NCI-H1417 treated with DMSO at 0.1 percent for 48 hours (cell line): Measurements from ENCODE around the gene ECSIT.

Experiments used
- DNase-seq: peaks from one replicate; lab custom pipeline; 2025; lab: John Stamatoyannopoulos, UW

The ECSIT gene

DNA sequence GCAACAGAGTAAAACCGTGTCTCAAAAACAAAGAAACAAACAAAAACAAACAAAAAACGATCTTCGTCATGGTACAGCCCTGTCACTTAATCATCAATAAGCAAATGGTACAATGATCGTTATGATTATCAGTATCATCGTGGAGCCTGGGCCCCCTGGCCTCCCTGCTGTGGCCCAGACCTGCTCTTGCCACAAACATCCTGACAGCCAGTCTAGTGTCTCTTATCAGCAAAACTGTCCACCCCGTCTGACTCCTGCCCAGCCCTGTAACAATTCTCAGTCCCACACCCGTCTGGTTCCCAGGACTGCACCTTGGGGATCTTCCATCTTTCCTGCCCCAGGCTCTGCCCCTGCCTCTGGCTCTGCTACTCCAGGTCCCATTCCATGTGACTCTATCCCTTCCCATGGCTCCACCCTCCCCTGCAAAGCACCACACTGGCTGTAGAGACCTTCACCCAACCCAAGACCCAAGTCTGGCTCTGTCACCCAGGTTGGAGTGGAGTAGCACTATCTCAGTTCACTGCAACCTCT, 29.0 kb downstream of the ECSIT start:
- DNase-seq: no peak

DNA sequence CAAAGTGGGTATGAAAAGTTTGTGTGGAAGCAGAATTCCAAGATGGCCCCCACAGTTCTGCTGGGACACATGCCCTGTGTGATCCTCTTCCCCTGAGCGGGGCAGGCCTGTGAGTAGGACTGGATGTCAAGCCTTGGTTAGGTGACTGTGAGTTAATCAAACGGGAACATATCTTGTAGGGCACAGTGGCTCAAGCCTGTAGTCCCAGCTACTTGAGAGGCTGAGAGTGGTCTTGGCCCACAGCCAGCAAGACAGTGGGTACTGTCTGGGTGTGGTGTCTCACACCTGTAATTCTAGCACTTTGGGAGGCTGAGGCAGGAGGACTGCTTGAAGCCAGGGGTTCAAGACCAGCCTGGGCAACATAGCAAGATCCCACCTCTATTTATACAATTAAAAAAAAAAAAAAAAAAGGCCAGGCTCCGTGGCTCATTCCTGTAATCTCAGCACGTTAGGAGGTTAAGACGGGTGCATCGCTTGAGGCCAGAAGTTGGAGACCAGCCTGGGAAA, 29.7 kb downstream of the ECSIT start:
- DNase-seq: no peak

DNA sequence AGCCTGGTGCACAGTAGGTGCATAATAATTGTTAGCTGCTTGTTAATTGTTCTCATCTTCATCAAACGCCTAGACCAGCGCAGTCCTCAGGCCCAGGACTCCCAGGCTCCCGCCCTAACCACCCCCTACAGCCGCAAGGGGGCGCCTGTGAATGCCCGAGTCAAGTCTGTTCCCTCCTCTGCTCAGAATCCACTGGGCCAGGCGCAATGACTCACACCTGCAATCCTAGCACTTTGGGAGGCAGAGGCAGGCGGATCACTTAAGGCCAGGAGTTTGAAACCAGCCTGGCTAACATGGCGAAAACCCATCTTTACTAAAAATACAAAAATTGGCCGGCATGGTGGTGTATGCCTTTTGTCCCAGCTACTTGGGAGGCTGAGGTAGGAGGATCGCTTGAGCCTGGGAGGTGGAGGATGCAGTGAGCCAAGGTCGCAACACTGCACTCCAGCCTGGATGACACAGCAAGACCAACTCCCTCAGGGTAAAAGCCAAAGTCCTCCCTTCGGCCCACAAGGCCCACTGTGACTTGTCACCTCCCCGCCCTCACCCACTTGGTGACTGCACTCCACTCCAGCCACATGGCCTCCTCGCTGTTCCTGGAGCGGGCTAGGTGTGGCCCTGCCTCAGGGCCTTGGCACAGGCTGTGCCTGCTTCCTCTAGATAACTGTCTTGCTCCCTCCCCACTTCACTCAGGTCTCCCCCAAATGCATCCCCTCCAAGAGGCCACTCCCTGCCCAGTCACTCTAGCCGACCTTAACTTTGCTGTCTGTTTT, 32.4 kb downstream of the ECSIT start:
- DNase-seq: no peak

DNA sequence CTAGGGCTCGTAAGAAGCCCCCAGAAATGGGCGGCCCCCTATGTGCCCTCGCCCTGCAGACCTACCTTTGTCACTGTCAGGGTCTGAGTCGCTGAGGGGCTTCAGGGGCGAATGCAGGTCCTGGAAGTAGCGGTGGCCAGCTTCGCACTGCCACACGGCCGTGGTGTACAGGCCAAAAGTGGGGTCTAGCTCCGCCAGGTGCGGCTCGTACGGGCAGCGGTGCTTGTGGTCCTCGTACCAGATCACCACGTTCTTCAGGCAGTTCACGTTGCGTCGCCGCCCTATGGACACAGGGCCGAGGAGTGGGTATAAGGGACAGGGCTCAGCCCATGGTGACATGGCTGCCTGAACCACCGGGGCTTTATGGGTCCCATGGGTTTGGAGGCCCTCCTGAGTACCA, 33.0 kb downstream of the ECSIT start:
- DNase-seq: no peak

DNA sequence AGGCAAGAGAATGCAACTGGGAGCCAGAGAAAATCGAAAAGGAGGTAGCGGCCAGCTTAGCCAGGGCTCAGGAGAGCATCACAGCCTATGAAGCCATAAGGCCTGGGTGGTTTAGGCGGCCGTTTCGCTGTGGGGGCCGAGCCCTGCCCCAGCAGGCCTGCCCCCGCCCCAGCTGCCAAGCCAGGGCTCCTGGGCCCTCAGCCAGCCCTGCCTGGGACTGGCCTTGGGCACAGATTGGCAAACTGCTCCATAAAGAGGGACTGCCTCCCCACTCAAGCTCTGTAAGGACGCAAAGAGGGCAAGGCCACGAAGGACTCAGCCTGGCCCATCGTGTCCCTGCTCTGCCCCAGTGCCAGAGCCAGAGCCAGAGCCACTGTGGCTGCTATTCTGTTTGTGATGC, 33.5 kb downstream of the ECSIT start:
- DNase-seq: no peak

DNA sequence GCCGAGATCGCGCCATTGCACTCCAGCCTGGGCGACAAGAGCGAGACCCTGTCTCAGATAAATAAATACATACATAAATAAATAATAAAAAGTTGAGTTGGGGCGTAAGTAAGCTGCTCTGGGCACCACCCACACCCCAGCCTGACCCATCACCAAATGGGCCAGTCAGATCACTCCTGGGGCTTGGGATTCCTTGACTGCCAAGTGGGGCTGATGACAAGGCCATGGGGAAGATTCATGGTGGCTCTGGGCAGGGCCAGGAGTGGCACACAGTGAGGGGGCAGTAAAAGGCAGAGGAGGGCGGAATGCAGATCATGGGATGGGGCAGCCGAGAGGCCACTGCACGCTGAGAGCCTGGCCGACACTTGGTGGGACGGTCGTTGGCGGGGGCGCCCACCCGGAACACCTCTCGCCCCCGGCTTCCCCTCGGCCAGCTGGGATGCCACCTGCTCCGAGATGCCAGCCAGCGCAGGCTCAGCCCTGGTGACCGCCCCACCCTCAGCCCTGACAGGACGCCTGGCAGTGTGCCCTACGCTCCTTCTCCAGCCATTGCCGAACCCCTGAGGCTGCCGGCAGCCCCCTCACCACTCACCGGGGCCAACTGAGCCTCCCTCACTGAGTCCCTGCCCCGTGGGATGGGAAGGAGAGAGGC, 34.2 kb downstream of the ECSIT start:
- DNase-seq: no peak

DNA sequence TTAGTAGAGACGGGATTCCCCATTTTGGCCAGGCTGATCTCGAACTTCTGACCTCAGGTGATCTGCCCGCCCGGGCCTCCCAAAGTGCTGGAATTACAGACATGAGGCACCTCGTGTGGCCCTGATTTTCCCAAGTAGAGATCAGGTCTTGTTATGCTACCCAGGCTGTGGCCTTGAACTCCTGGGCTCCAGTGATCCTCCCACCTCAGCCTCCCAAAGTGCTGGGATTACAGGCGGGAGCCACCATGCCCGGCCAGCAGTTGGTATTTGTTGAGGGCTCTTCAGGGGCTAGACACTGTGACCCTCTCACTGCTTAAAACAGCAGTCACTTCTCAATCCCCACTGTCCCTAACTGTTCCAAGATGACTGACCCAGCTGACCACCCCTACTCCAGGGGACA, 39.6 kb downstream of the ECSIT start:
- no peak for DNase-seq

DNA sequence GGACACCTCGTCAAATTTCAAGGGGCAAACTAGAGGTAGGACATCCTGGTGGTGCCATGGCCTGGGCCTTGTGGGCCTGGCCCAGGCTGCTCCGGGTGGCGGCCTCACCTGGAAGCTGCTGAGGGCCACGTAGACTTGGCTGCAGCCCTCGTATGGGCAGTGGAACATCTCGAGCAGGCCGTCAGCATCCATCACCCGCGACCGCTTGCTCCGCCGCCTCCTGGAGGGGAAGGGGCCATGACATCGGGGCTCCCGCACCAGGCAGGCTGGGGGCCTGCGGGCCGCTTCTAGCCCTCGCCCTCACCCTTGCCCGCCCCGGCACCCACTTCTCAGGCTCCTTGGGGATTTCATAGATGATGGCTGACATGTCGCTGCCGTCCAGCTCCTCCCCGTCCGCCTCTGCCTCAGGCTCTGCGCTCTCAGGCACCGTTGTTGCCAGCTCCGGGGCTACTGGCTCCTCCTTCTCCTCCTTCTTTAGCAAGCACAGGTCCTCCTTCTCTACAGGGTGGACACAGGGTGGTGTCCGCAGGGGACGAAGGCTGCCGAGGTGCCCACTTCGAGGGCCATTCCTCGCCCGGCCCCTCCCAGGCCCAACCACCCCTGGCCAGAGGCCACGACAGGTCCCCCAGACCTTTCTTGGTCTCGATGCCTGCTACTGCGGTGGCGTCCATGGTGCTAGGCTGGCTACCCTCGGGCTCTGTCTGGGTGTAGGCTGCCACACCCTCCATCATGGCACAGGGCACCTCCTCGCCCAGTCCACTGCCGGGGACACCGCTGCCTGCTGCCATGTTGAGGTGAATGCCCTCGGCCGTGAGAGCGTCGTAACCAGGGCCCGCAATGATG, 42.1 kb downstream of the ECSIT start:
- DNase-seq: no peak

DNA sequence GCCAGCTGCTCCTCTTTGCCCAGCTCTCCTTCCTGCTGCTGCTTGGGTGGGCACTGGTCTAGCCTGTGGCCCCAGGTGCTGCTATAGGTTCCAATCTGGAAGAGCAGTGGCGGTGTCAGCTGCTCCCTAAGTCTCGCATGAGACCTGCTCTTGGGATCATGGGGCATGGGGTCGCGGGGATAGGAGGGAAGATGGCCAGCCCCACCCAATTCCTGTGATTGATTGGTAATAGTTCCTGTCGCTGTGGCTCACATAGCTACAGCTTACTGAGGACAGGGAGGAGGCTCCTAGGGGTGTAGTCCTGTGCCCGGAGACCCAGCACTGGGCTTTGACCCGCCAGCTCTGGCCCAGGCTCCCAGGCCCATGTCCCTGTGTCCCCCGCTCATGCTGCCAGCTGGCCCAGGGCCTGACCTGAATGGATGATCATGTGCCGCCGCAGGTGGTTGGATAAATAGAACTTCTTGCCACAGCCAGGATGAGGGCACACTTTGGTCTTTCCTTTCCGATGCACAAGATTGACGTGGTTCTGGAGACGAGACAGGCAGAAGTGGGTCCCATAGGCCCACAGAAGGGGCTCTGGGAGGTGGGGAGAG, 43.6 kb downstream of the ECSIT start:
- DNase-seq: no peak

DNA sequence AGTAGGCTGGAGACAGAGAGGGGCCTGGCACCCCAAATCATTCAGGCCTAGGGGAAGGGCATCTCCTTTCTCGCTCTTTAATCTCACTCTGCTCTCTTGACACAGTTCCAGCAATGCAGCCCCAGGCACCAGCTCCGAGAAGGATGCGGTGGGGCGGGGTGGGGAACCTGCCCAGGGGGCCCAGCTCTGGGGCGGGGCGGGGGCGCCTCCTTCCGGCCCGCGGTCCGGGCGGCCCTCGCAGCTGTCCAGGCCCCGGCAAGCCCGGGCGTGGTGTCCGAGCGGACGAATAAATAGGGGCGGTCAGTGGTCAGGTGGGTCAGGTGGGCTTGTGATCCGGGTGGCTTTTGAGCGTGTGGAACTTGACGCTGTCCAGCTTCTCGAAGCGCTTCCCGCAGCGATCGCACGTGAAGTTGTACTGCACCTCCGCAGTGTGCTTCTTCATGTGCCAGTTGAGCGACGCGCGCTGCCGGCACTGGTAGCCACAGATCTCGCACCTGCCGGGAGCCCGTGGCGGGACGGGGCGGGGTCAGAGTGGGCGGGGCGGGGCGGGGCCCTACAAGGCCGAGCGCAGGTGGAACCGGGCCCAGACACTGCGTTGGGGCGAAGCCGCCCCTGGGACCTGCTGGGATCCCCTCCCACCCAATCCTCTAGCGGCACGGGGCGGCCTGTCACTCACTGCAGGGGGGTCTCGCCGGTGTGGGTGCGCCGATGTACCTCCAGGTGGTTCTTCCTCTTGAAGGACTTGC, 45.4 kb downstream of the ECSIT start:
- DNase-seq: no peak

DNA sequence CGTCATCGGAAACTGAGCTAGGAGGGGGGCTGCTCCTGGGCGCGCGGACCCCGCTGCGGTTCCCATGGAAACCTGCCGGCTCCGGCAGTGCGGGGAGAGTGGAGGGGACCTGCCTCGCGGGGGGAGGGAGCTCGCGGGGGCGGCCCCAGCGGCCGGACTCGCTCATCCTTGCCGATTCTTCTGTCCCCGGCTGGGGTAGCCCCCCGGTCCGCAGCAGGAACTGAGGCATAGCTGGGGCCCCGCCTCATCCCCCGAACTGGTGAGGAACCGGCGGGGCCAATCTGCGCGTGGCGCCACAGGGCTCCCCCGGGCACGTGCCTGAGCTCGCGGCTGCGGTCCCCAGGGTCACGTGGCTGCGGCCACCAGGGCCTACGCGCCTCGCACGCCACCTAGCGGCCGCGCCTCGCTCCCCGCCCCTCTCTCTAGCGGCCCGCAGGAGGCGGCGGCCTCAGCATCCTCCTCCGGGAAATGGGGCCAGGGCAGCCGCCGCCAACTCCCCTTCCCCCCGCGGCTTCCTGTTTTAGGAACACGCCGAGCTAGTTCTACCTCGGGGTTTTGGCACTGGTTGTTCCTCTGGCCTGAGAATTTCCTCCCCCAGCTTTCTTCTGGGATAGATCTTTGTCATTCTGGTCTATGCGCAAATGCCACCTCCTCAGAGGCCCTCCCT, 46.4 kb downstream of the ECSIT start:
- peak; percentile 52 for DNase-seq

DNA sequence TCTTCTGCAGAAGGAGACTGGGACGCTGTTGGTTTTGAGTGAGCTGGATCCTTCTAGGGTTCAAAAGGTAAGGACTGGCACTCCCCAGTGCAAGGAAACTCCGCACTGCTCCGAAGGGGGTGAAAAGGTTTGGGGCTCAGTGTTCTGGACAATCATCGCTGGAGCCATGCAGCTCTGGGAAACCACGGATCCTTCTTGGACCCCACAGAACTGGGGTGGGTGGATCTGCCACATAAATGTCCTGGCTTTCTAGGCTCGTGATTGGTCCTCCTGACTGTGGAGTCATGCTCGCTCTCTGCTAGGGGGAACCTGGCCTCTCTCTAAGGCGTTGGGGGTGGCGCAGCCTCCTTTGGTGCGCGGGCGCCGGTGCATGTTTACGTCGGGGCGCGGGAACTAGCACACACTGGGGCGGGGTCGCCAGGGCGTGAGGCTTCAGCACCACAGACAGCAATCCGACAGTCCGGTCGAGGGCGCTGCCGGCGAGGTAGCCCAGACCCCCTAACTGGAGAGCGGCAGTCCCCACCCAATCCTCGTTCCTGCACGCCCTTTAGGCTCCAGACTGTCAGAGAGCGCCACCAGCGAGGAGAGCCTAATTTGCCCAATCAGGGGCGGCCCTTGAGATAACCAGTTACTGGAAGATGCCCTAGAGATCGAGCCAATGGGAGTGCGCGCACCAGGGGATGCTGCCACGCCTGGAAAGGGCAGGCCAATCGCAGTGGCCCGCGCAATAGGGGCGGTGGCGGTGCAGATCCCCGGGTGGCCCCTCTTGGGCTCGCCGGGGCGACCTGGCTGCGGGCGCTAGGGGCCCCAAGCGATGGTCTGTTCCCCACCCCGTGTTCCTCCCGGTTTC, 47.2 kb downstream of the ECSIT start:
- peak; percentile 92 for DNase-seq

DNA sequence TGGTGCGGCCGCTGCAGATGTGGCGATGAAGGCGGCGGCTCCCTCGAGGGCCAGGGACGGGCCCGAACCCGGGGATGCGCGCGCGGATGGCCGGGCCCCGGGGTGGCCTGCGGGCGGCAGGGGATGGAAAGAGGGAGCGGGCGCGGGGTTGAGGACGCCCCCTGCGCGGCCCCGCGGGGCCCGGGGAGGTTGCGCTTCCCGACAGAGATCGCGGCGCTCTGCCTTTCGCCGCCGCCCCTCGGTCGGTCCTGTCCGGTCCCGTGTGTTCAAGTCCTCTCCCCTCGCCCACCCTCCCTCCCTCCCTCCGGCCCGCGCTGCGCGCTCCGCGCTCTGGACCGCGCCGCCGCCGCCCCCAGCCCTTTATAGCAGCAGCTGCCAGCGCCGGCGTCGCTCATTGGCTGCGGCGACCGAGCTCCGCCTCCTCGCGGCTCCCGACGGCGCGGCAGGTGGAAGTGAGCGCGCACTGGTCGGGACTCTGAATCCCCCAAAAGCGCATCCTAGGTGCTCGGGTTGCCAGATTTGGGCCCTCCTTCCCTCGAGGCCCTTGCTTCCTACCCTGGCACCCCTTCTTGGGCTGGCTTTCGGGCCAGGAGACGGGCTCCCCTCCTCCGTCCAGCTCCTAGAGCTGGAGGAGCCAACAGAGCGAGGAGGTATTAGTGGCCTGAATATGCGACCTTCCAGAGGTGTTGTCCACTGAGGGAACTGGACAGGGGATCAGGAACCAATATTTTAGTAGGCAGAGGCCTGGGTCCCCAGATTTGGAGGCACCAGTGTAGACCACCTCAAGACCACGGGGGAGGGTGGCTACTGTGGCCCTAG, 48.0 kb downstream of the ECSIT start, which contains the start of gene ELAVL3:
TSS of gene ELAVL3 (minus strand) at position 332 of the 819 bp plus-strand sequence. CDS start 438 bp downstream, outside the sequence.
- no peak for DNase-seq

DNA sequence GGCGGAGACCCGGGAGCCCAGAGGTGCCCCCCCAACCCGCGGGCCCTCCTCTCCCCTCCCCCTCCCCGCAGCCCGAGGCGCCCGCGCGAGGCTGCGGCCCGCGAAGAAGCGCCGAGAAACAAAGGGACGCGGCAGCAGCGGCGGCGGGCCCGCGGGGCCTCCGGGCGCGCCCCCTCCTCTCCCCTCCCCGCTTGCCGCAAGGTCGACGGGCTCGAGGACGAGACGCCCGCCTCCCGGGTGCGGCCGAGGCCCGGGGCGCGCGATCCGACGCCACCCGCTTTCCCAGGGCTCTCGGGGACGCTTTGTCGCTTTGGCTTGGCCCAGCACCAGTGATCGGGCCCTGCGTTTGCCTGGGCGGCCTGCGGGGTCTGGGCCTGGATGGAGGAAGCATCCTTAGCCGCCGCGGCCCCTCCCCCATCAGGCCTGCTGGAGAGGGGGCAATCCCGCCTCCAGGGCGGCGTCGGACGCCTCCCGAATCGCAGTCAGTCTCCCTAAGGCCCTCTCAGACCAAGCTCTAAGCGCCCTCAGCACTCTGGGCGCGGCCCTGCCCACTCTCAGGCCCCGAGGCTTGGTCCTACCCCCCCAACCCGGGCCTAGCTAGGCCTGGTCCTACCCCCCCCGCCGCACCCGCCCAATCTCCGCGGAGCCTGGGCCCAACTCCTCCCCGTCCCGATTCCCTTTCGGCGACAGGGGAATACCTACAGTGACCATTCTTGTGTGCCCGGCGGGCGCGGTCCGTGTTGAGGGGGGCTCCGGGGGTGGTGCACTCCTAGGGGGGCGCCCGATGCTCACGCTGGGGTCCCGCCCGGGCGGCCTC, 48.8 kb downstream of the ECSIT start:
- DNase-seq: no peak

DNA sequence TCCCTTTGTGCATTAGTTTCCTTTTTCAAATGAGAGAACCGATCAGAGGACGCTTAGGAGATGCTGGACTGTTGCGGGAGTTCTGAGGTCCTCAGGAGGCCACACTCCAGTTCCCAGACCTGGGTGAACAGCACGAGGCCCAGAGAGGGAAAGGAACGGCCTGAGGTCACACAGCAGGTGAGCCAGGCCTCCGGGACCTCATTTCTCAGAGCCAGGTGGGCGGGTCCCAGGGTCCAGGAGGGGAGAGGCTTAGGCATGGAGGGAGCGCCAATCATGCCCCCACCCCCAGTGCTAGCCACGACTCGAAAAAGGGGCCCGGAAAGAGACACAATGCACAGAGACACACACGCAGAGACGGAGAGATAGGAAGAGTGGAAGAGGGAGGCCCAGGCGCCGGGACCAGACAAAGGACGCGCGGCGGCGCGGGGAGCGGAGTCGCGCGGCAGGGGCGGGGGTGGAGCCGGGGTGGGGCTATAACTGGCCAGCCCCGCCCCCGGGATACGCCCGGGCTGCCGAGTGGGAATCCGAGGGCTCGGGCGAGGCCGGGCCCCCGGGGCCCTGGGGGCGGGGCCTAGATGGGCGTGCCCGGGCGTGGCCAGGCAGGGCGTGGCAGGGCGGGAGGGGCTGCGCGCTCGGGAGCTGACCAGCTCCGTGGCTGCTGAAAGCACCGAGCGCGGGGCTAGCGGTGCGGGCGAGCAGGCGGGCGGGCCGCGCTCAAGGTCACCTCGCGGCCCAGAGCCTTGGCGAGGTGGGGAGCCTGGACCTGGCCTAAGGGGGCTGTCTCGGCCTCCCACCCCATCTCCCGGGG, 49.6 kb downstream of the ECSIT start:
- peak; percentile 34 for DNase-seq

DNA sequence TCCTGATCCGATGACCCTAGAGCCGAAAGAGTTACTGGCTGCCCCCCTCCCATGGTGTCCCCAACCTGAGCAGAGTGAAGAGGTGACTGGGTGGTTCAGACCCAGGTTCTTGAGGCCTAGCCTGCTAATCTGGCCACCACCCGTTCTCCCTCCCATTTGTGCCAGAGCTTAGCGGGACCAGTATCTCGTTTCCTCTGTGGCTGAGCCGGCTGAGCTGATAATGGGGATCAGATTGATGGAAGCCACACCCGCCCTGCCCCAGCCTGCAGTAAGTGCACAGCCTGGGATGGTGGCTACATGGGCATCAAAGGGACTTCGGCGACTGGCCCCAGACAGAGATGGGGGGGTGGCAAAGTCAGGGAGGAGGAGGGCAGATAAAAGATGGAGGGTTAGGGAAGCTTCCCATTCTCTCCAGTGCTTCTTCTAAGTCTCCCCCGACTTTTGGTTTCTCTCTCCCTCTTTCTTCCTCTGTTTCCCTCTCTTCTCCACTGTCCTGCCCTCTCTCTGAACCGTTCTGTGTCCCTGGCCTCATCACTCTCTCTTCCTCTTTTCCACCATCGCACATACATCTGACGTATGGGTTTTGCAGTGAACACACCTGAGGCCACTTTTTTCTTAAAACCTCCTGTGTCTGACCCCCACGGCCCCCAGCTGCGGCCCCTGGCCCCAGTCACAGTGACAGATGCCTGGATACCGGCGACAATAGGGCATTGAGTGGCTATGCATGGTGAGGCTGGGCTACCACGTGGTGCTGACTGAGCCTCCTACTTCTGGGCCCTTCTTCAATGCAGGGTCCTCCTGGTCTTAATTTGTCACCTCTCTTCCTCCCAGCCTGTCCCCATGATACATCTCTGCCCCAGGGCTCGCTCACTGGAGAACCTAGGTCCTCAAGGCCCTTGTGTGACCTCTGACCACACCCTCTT, 50.5 kb downstream of the ECSIT start:
- DNase-seq: no peak
